Measurements from ENCODE around the gene MSMB.

DNA sequence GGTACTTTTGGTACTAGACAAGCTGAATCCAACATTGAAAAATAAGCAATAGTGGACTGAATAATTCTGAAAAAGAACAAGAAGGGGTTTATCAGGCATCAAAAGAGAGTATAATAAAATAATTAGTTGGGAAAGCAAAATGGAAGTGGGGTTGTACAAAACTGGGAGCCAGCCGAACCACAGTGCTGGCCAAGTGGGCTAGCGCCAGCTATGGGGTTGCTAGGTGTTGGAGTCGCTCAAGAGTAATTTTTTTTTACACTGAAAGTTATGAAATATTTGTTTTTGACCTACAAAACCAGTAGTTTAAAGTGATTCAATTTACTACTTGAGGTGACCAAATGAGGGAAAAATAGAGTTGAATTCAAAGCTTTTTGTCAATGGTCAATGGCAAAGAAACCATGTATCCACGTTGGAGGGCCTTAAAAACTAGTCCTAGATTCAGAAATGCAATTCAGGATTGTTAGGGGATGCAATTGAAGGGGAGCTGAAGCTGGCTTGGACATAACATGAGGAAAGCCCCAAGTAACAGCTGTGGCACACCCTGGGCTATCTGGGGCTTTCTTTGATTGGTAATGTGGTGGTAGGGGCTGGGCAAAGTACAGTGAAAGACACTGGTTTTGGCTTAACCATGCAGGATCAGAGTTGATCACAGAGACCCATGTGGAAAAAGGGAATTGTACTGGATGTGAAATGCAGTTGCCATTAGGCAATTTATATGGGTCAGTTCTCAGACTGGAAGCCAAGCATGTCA lies 28.3 kb upstream of the MSMB start:
- TF ChIP-seq POLR2AphosphoS5 (IDR thresholded peaks at IDR 0.05; ENCODE audit: low read depth, low read length) (no peak), POLR2A (IDR thresholded peaks at IDR 0.05; ENCODE audit: low read depth, low read length) (no peak), TAF1 (IDR thresholded peaks at IDR 0.05; ENCODE audit: borderline replicate concordance, low read depth, low read length) (no peak)

Data from GM12892 (cell line).